LNCAP (cell line): ENCODE data around the gene GORASP1.
A peak's percentile ranks its signal among the peaks of the same experiment; 100 is the strongest.

Source experiments
- CTCF ChIP-seq: fragments of 450-650 bp; IDR thresholded peaks from 2 replicates; pipeline ENCODE4 v1.5.1; 2017; ENCODE audit warnings: mild to moderate bottlenecking

GORASP1 gene

DNA sequence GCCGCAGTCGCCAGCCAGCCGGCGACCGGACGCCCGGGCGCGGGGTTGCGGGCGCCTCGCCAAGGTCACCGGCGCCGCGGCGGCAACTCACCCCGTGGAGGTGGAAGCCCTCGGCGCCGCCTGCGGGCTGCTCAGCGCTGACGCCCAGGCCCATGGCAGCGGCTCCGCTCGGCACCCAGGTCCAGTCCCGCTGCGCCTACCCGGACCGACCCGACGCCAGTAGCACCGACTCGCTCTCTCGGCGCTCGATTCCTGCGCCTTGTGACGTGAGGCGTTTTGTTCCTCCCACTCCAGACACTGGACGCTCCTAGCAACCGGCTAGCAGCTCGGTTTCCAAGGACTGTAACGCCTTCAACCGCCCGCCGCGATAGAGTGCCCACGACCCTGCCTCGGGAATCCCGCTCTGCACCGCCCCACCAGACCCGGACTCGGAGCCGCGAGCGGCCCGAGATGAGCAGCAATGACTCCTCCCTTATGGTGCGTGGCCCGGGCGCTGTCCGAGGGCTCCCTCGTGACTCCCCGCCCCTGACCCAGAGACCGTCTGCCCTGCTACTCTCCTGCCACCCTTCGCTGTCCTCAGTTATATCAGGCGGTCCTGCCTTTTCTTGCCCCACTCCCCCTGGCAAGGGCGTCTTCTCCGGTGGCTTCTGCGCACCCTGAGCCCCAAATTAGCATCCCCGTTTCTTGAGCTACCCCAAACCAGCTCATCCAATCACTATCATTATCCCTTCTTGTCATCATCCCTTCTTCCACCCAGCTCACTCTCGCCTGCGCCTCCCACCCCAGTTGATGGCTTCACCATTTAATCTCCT lies at the start of gene GORASP1, which contains the start of gene TTC21A:
Gene GORASP1 (minus strand): TSS at position 240 of the 812 bp plus-strand sequence. CDS start 86 bp downstream, at position 154.
Gene TTC21A (plus strand): TSS at position 293 of the 812 bp plus-strand sequence. CDS start 158 bp downstream, at position 451.
- 0 out of 2 replicates have a peak, but pooled peaks have one; percentile 9 for TF ChIP-seq CTCF

DNA sequence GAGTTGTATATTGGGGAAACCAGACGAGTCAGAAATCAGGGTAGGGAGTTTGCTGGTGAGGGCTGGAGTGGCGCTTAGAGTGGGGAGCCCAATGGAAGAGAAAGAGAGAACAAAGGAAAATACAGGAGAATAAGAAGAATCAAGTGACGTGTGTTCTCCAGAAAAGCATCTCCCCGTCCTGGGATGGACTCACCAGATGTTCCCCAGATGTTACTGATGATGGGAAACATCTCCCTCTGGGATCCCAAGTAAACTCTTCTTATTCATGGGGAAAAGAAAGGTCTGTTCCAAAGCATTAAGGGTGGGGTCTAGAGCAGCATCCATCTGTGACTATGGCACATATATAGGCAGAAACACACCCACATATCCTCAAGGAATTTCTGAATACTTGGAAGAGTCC lies 49.0 kb upstream of the GORASP1 start:
- no peak for TF ChIP-seq CTCF

DNA sequence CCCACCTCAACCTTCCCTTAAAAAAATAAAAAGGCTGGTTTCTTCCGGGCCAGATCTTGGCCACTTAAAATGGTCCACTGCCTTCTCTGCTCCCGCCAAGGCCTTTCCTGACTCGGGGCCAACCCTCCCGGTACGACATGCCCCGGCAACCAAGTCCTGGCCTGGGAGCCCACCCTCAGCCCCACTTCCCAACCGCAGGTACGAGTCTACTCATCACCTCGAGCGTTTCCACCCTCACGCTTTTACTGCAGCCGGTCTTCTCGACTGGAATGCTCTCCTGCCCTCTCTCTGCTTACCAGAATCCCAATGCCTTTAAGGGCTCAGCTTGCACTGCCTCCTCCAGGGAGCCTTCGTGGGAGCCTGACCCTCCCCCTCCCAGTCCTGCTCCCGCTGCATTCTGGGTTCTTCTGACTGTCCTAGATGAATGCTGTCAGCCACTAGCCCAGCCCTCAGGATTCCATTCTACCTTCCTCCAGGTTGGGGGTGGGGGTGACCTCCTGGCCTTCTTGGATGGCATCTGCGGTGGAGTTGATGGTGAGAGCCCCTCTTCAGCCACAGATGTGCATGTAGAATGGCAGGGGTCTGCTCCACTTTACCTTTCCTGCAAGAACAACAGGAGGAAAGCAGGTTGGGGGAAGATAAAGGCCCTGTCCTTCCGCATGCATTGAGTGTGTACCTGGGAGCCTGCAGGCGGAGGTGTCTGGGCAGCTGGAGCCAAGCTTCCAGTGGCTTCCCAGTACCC lies 47.0 kb upstream of the GORASP1 start:
- TF ChIP-seq CTCF: no peak

GRCh38 chr3:39153977-39154279 lies 46.5 kb upstream of the GORASP1 start:
- TF ChIP-seq CTCF: no peak

- no peak for TF ChIP-seq CTCF
These were observed 43.6 kb upstream of the GORASP1 start for GRCh38 chr3:39150803-39151631.

DNA sequence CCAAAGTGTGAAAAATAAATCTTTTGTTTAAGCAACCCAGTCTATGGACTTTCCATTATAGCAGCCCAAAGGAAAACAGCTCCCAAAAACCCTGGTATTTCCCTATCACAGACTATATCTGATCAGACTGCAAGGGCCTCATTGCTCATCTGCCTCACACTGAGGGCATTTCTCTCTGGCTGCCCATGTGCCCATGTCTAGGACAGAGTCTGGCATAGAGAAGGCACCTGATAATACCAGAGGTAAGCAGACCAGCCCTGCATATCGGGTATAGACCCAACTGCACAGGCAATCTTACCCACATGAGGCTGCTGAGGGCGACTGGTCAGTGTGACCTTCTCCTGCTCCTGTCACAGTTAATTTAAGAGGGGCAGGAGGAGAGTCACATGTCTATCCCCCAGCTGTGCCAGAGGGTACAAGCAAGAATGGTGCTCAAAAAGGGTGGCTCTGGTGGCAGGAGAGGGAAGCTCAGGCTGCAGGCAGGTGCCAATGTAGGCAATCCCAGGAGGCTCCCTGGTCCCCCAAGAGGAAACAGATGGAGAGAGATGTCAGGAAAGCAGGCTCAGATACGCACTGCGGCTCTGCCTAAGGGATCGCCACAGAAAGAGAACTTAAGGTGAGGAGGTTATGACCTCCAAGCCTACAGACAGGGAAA lies 42.8 kb upstream of the GORASP1 start:
- no peak for TF ChIP-seq CTCF
